Thymus (tissue), 11 donors: ENCODE results near the gene HES2. TPM values are rescaled to one million over a fixed set of nuclear protein-coding genes. Genes with fewer than 3 reads are reported as not detected.
"Not testable (repeated sequence)": the region's sequence is repeated elsewhere in the genome, so short reads cannot be mapped to it uniquely, and the experiment has no call there.

Experiments
- DNase-seq, 9 donors: peaks; one replicate each; pipeline ENCODE4 v3.0.0-alpha.2; 2013; ENCODE audit warnings: low spot score in 9 of 9, low read depth in 6 of 9, missing footprints in 1 of 9
- H3K27ac ChIP-seq, 2 donors: one replicate each; pipeline ENCODE4 v1.5.1; 2013; ENCODE audit warnings: control low read depth in 1 of 2, low read depth in 1 of 2, low read length in 1 of 2, mild to moderate bottlenecking in 1 of 2, moderate library complexity in 1 of 2
- H3K27me3 ChIP-seq, 2 donors: one replicate each; pipeline ENCODE4 v1.5.1; 2013; ENCODE audit warnings: low read length in 1 of 2; ENCODE audit not compliant: control insufficient read depth in 2 of 2, insufficient read depth in 1 of 2
- H3K36me3 ChIP-seq, 2 donors: one replicate each; pipeline ENCODE4 v1.5.1; 2013; ENCODE audit warnings: low read length in 1 of 2, mild to moderate bottlenecking in 1 of 2, moderate library complexity in 1 of 2; ENCODE audit not compliant: control insufficient read depth in 2 of 2, insufficient read depth in 2 of 2
- H3K4me1 ChIP-seq, 2 donors: one replicate each; pipeline ENCODE4 v1.5.1; 2013; ENCODE audit warnings: low read length in 2 of 2; ENCODE audit not compliant: control insufficient read depth in 2 of 2, insufficient read depth in 2 of 2
- H3K4me3 ChIP-seq, 2 donors: one replicate each; pipeline ENCODE4 v1.5.1; 2013; ENCODE audit warnings: low read length in 2 of 2, control low read depth in 1 of 2, mild to moderate bottlenecking in 1 of 2
- H3K9me3 ChIP-seq, 2 donors: one replicate each; pipeline ENCODE4 v1.5.1; 2013; ENCODE audit warnings: low read length in 1 of 2, mild to moderate bottlenecking in 1 of 2; ENCODE audit not compliant: control insufficient read depth in 2 of 2, insufficient read depth in 1 of 2
- WGBS: extraction: QIAGEN DNeasy Blood & Tissue Kit; methylation state at CpG from one replicate; pipeline ENCODE4 v1.1.7; 2013; 5-methylcytosine and 5-hydroxymethylcytosine counted together
- polyA plus RNA-seq: library from polyadenylated mRNA; stranded (reverse); fragments of 200-250 nt; gene quantifications from one replicate; pipeline ENCODE4 v1.2.3, GENCODE V29; 2013
- total RNA-seq: library from RNA; stranded (reverse); fragments of 120-200 nt; gene quantifications from one replicate; pipeline ENCODE4 v1.2.4, GENCODE V29; 2013
- donor health status: healthy.

Gene HES2
- total and polyA plus RNA-seq, 2 donors, result 0.24 to 2.2 TPM

GRCh38 chr1:6455752-6456520 lies 36.2 kb upstream of the HES2 start:
- H3K4me1 ChIP-seq, result peaks cover 0 to 15% of the 10 kb centered on the region in 2 donors
- not testable (repeated sequence) for H3K27ac ChIP-seq, H3K36me3 ChIP-seq, H3K4me3 ChIP-seq, DNase-seq, H3K9me3 ChIP-seq
- 29% methylated on average over 58 of the region's 58 CpGs for WGBS
- peaks cover 60 to 89% of the 10 kb centered on the region in 2 donors for H3K27me3 ChIP-seq

- H3K9me3 ChIP-seq, result no peaks in the 10 kb centered on the region
- H3K27ac ChIP-seq, result no peak overlapping the region
- no peak overlapping the region for H3K4me3 ChIP-seq
- WGBS, result 7% methylated on average over 115 of the region's 115 CpGs
- DNase-seq, result no peak
- H3K36me3 ChIP-seq, result no peaks in the 10 kb centered on the region
- H3K27me3 ChIP-seq, result peaks cover 54 to 89% of the 10 kb centered on the region in 2 donors
- peaks cover 0 to 7% of the 10 kb centered on the region in 2 donors for H3K4me1 ChIP-seq
Measured at GRCh38 chr1:6454856-6455751, 35.4 kb upstream of the HES2 start.

DNA sequence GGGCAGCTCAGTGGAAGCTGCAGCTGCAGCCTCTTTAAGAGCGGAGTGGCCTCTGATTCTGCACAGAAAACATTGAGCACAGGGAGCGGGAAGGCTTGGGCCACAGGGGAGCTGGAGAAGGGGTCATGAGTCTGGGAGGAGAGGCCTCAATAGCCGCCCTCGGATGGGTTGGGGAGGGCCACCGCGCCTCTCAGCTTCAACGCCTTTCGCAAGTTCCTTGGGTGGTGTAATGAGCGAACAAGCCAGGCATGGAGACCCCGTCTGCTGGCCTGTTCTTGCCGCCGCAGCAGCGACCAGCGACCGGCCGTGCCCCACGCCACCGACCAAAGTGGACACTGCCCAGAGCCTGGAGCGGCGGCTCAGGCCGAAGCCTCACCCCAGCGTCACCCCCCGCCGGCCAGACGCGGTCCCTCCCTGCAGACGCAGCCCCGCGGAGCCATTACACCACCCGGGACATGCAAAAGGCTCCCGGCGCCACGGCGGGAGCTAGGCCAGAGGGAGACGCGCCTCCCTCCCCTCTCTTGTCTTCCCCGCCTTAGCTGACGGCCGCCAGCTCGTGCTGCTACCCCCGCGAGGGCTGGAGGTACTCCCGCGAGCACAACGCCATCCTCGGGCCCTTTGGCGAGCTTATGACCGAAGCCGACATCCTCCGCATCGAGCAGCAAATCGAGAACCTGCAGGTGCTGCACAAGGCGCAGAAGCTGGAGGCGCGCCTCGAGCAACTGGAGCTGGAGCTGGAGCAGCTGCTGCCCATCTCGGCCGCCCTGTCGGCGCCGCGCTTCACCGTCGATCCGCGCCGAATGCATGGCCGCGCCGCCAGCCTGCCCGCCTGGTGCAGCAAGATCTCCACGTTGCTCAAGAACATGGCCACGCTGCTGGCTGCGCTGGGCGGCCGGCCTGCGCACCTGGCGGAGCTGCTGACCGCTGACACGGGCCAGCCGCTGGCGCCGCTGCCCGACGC lies 34.5 kb upstream of the HES2 start:
- DNase-seq, H3K36me3 ChIP-seq, H3K4me3 ChIP-seq: not testable (repeated sequence)

DNA sequence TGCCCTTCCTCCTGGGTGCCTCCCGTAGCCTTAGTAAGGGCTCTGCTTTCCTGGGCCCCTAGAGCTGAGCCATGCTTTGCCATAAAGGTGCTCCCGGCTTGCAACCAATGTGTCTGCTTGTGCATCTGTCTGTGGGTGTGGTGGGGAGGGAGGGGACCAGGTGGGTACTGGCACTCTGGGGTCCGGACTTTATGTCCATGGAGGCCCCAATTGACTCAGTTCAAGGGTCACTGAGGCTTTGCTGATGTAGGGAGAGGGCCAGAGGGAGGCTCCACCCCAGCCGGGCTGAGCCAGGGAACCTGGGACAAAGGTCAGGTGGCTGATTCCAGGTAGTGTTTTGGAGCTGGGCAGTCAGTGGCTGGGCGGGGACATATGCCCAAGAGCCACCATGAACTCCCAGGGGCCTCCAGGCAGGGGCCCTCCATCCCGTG lies 31.2 kb upstream of the HES2 start:
- Histone ChIP-seq H3K4me1 (peaks cover 0 to 3% of the 10 kb centered on the region in 2 donors), H3K27me3 (peaks cover 73 to 93% of the 10 kb centered on the region in 2 donors), H3K9me3 (no peaks in the 10 kb centered on the region), H3K27ac (no peak overlapping the region), H3K4me3 (no peak overlapping the region), H3K36me3 (no peaks in the 10 kb centered on the region)
- 85% methylated on average over 6 of the region's 6 CpGs for WGBS
- DNase-seq, result no peak

More for the DNA sequence above, 34.5 kb upstream of the HES2 start:
- not testable (repeated sequence) for H3K4me1 ChIP-seq, H3K27ac ChIP-seq, H3K9me3 ChIP-seq
- WGBS, result 14% methylated on average over 85 of the region's 85 CpGs
- H3K27me3 ChIP-seq, result peaks cover 61 to 89% of the 10 kb centered on the region in 2 donors

GRCh38 chr1:6450486-6450885 lies 30.8 kb upstream of the HES2 start:
- H3K36me3 ChIP-seq, H3K4me3 ChIP-seq, H3K9me3 ChIP-seq, H3K27ac ChIP-seq, DNase-seq, H3K4me1 ChIP-seq: not testable (repeated sequence)
- WGBS, result 28% methylated on average over 10 of the region's 10 CpGs
- H3K27me3 ChIP-seq, result peaks cover 71 to 92% of the 10 kb centered on the region in 2 donors

GRCh38 chr1:6450005-6450450 lies 30.3 kb upstream of the HES2 start:
- H3K4me1 ChIP-seq, result peaks cover 0 to 3% of the 10 kb centered on the region in 2 donors
- H3K27ac ChIP-seq, result no peak overlapping the region
- DNase-seq, result no peak
- WGBS, result 23% methylated on average over 7 of the region's 7 CpGs
- H3K27me3 ChIP-seq, result peaks cover 70 to 95% of the 10 kb centered on the region in 2 donors
- no peak overlapping the region for H3K4me3 ChIP-seq
- H3K9me3 ChIP-seq, result no peaks in the 10 kb centered on the region
- H3K36me3 ChIP-seq, result no peaks in the 10 kb centered on the region

- no peaks in the 10 kb centered on the region for H3K36me3 ChIP-seq
- no peak overlapping the region for H3K4me3 ChIP-seq
- H3K27me3 ChIP-seq, result peaks cover 63 to 98% of the 10 kb centered on the region in 2 donors
- no peak overlapping the region for H3K27ac ChIP-seq
- H3K9me3 ChIP-seq, result no peaks in the 10 kb centered on the region
- H3K4me1 ChIP-seq, result peaks cover 0 to 3% of the 10 kb centered on the region in 2 donors
- no peak for DNase-seq
- 6% methylated on average over 65 of the region's 66 CpGs for WGBS
Measured at GRCh38 chr1:6448749-6449631, 29.3 kb upstream of the HES2 start.
